K562 (cell line): ENCODE data around the gene TRIM25. TPM values are rescaled to one million over a fixed set of nuclear protein-coding genes. Genes with fewer than 3 reads are reported as not detected.

ENCODE experiments used
- ATAC-seq: fragments of 200-7000 bp; cut with Tn5 transposase; 3 replicates; pipeline ENCODE4 v1.9.1; 2020; ENCODE audit warnings: moderate library complexity
- Bru-seq: library from RNA; stranded (reverse); fragments of 400-500 nt; gene quantifications from one replicate; lab custom pipeline; 2021; lab: Mats Ljungman, UMichigan
- BruChase-seq, 2 experiments: library from RNA; stranded (reverse); fragments of 400-500 nt; gene quantifications; one replicate each; lab custom pipeline; 2021; lab: Mats Ljungman, UMichigan
- BruUV-seq: library from RNA; stranded (reverse); fragments of 400-500 nt; replicated peaks from 2 replicates; lab custom pipeline; 2021; lab: Mats Ljungman, UMichigan
- CTCF ChIA-PET: fragments of 300-600 bp; formaldehyde crosslinking; extraction: SDS; loops from one replicate; lab custom pipeline; 2021; ENCODE audit warnings: low intra/inter-chr PET ratio; lab: Yijun Ruan, JAX
- POLR2A ChIA-PET: fragments of 300-600, 350-650 bp; sonication (Branson Sonifier 250); formaldehyde crosslinking; extraction: SDS; loops from one replicate; lab custom pipeline; 2021; ENCODE audit warnings: antibody characterized with exemption, inconsistent platforms; lab: Yijun Ruan, JAX
- DNase-seq, 4 experiments: peaks; one replicate each; pipeline versions ENCODE4 v3.0.0 to v3.0.0-alpha.2; 2011 to 2018; ENCODE audit warnings: low spot score in 3 of 4, mixed read lengths in 3 of 4; ENCODE audit errors: extremely low read depth in 1 of 4
- FAIRE-seq: peaks from 2 replicates; lab custom pipeline; 2011; peaks lifted over from hg19 to GRCh38; lab: Jason Lieb, UNC
- H2AFZ ChIP-seq: 2 replicates; pipeline ENCODE4 v1.6.0; 2011; ENCODE audit warnings: low read depth, low read length, control low read depth, inconsistent platforms
- H3K27ac ChIP-seq: fragments of 200-600 bp; 3 replicates; pipeline ENCODE4 v1.8.0; 2011; ENCODE audit warnings: low read depth, mild to moderate bottlenecking, control low read depth, inconsistent platforms, low read length, moderate library complexity, mixed read lengths; ENCODE audit errors: extremely low read depth
- H3K27me3 ChIP-seq, 2 experiments: fragments of 300-600 bp in 1 of 2; 2 replicates in 1 of 2; 3 replicates in 1 of 2; pipeline versions ENCODE4 v1.6.0 to v1.8.0; 2011; ENCODE audit warnings: inconsistent platforms in 2 of 2, low read length in 2 of 2, mild to moderate bottlenecking in 1 of 2, mixed read lengths in 1 of 2, moderate library complexity in 1 of 2; ENCODE audit not compliant: control insufficient read depth in 2 of 2, insufficient read depth in 2 of 2
- H3K36me3 ChIP-seq: fragments of 300-600 bp; 3 replicates; pipeline ENCODE4 v1.8.0; 2011; ENCODE audit warnings: mild to moderate bottlenecking, low read length, inconsistent platforms; ENCODE audit not compliant: control insufficient read depth, insufficient read depth
- H3K4me1 ChIP-seq, 2 experiments: fragments of 200-600 bp in 1 of 2; replicated peaks in 1 of 2; 2 replicates in 1 of 2; 3 replicates in 1 of 2; pipeline versions ENCODE4 v1.5.1 to v1.8.0; 2011; ENCODE audit warnings: inconsistent platforms in 2 of 2, low read length in 2 of 2, mild to moderate bottlenecking in 1 of 2, mixed read lengths in 1 of 2, moderate library complexity in 1 of 2; ENCODE audit not compliant: control insufficient read depth in 2 of 2, insufficient read depth in 2 of 2
- H3K4me2 ChIP-seq: 2 replicates; pipeline ENCODE4 v1.6.1; 2011; ENCODE audit warnings: low read length, control low read depth, inconsistent platforms, mixed read lengths; ENCODE audit not compliant: insufficient read depth
- H3K4me3 ChIP-seq: fragments of 200-600 bp; sonication (generic), shearing (Covaris generic); 2 replicates; pipeline ENCODE4 v1.5.1; 2016; ENCODE audit warnings: control low read depth, inconsistent platforms
- H3K79me2 ChIP-seq: fragments of 200-600 bp; 3 replicates; pipeline ENCODE4 v1.8.0; 2011; ENCODE audit warnings: low read length, inconsistent platforms; ENCODE audit not compliant: control insufficient read depth, insufficient read depth
- H3K9ac ChIP-seq, 2 experiments: 2 replicates each; pipeline versions ENCODE4 v1.6.0 to v1.6.1; 2011; ENCODE audit warnings: low read depth in 2 of 2, low read length in 2 of 2, control low read depth in 1 of 2, inconsistent platforms in 1 of 2, mild to moderate bottlenecking in 1 of 2, mixed read lengths in 1 of 2; ENCODE audit not compliant: insufficient read depth in 1 of 2
- H3K9me1 ChIP-seq: one replicate; pipeline ENCODE4 v1.6.0; 2011; ENCODE audit warnings: inconsistent platforms, mild to moderate bottlenecking, low read length, moderate library complexity; ENCODE audit not compliant: control insufficient read depth, insufficient read depth
- H3K9me3 ChIP-seq: replicated peaks from 2 replicates; pipeline ENCODE4 v1.5.1; 2011; ENCODE audit warnings: low read depth, low read length, inconsistent platforms; ENCODE audit not compliant: control insufficient read depth, insufficient read depth
- H4K20me1 ChIP-seq: replicated peaks from 2 replicates; pipeline ENCODE4 v1.6.1; 2011; ENCODE audit warnings: low read length, inconsistent platforms, mixed read lengths; ENCODE audit not compliant: control insufficient read depth, insufficient read depth
- ARID1B ChIP-seq: fragments of 450-650 bp; IDR thresholded peaks from 2 replicates; pipeline ENCODE4 v1.6.1; 2016; ENCODE audit warnings: antibody characterized with exemption, mild to moderate bottlenecking, inconsistent platforms
- CBX5 ChIP-seq: IDR thresholded peaks from 2 replicates; pipeline ENCODE4 v1.6.1; 2014; ENCODE audit warnings: low read depth, borderline replicate concordance
- CEBPG ChIP-seq, 3 experiments: fragments of 200-800 bp in 1 of 3; sonication (Bioruptor generic) in 1 of 3; sonication (generic) in 1 of 3; formaldehyde crosslinking in 1 of 3; IDR thresholded peaks in 2 of 3; conservative IDR thresholded peaks in 1 of 3; 2 replicates each; pipeline versions ENCODE4 v1.6.1 to v1.8.0; 2016 to 2022; ENCODE audit warnings: missing compliant biosample characterization in 2 of 3, missing genetic modification characterization in 2 of 3, mild to moderate bottlenecking in 1 of 3, missing genetic modification reagents in 1 of 3
- CREB3 ChIP-seq: fragments of 450-650 bp; conservative IDR thresholded peaks from 2 replicates; pipeline ENCODE4 v1.6.1; 2016; ENCODE audit warnings: missing genetic modification characterization, low read depth, mild to moderate bottlenecking, missing compliant biosample characterization, moderate library complexity
- ELF2 ChIP-seq: fragments of 250-450 bp; sonication (Bioruptor Pico); IDR thresholded peaks from 2 replicates; pipeline ENCODE4 v1.5.0; 2021; ENCODE audit warnings: mild to moderate bottlenecking
- HNRNPK ChIP-seq: fragments of 200-400 bp; formaldehyde crosslinking; IDR thresholded peaks from one replicate; pipeline ENCODE4 v1.6.1; 2018; ENCODE audit warnings: mild to moderate bottlenecking, low read depth, low read length; ENCODE audit not compliant: poor library complexity, severe bottlenecking
- KLF10 ChIP-seq: fragments of 250-450 bp; sonication (Bioruptor Pico); IDR thresholded peaks from 2 replicates; pipeline ENCODE4 v1.6.1; 2021; ENCODE audit warnings: matching md5 sums
- MED1 ChIP-seq: sonication (generic); formaldehyde crosslinking; IDR thresholded peaks from 2 replicates; pipeline ENCODE4 v1.8.1; 2023; ENCODE audit warnings: missing genetic modification reagents, borderline replicate concordance
- MEF2A ChIP-seq: IDR thresholded peaks from 2 replicates; pipeline ENCODE4 v1.6.1; 2011; ENCODE audit warnings: low read depth, mild to moderate bottlenecking, low read length, moderate library complexity; ENCODE audit not compliant: control insufficient read depth
- TAL1 ChIP-seq: fragments of 450-650 bp; IDR thresholded peaks from 2 replicates; pipeline ENCODE4 v1.6.1; 2016; ENCODE audit warnings: mild to moderate bottlenecking
- TEAD1 ChIP-seq, 2 experiments: fragments of 450-650 bp in 1 of 2; sonication (generic) in 1 of 2; formaldehyde crosslinking; IDR thresholded peaks; 2 replicates each; pipeline versions ENCODE4 v1.4.0 to v1.8.0; 2020 to 2022; ENCODE audit warnings: mild to moderate bottlenecking in 2 of 2, missing genetic modification reagents in 1 of 2
- U2AF2 ChIP-seq: fragments of 200-400 bp; formaldehyde crosslinking; optimal IDR thresholded peaks from 2 replicates; pipeline ENCODE3; 2017; ENCODE audit warnings: low read depth, mild to moderate bottlenecking, low read length
- USF2 ChIP-seq: sonication (generic); formaldehyde crosslinking; IDR thresholded peaks from 2 replicates; pipeline ENCODE4 v1.5.0; 2020; ENCODE audit warnings: missing genetic modification reagents
- ZNF444 ChIP-seq: fragments of 250-450 bp; sonication (Bioruptor Pico); IDR thresholded peaks from 2 replicates; pipeline ENCODE4 v1.4.0; 2020; ENCODE audit warnings: mild to moderate bottlenecking, moderate library complexity
- WGBS: fragments of 100-300 bp; shearing (Covaris generic); methylation state at CpG from one replicate; pipeline ENCODE4 v1.1.6; 2016; ENCODE audit warnings: low coverage, mixed read lengths; ENCODE audit not compliant: insufficient coverage; ENCODE audit errors: missing lambda C conversion rate; 5-methylcytosine and 5-hydroxymethylcytosine counted together
- in situ Hi-C: fragments of 300-500 bp; cut with MboI; formaldehyde crosslinking; loops from 4 replicates; pipeline ENCODE4 v1.15.0; 2018; ENCODE audit warnings: inconsistent platforms, mixed read lengths
- intact Hi-C: fragments of 100-400 bp; cut with micrococcal nuclease; formaldehyde crosslinking; loops from 2 replicates; pipeline ENCODE4 v1.14.2; 2022
- long read RNA-seq, 3 experiments: library from polyadenylated mRNA in 2 of 3; library from RNA in 1 of 3; unstranded in 2 of 3; stranded (forward) in 1 of 3; transcript quantifications; one replicate each; pipeline ENCODE4 v2.0.0, GENCODE V29; 2019 to 2022
- polyA minus RNA-seq, 3 experiments: library from RNA; depleted of rRNA, polyadenylated mRNA; stranded (reverse); fragments of >200 nt; gene quantifications; 2 replicates each; pipeline ENCODE4 v1.2.3, GENCODE V29; 2011
- polyA plus RNA-seq, 8 experiments: library from polyadenylated mRNA; depleted of rRNA in 4 of 8; stranded (reverse) in 5 of 8; unstranded in 3 of 8; fragments of >200 nt; fragmentation: Nextera tagmentation in 2 of 8; fragmentation: Illumina TruSeq in 1 of 8; extraction: Ambion mirVana in 2 of 8; extraction: Trizol in 1 of 8; gene quantifications; 2 replicates each; pipeline versions ENCODE4 v1.2.1 to v1.2.3, GENCODE V29; 2011 to 2014; ENCODE audit warnings: inconsistent platforms in 1 of 8, missing spikeins in 1 of 8
- total RNA-seq, 7 experiments: library from RNA; depleted of rRNA in 6 of 7; stranded (reverse); fragments of >200 nt in 6 of 7; fragmentation: Illumina TruSeq in 2 of 7; extraction: Trizol in 2 of 7; gene quantifications; 2 replicates each; pipeline versions ENCODE4 v1.2.1 to v1.2.3, GENCODE V29; 2011 to 2021; ENCODE audit warnings: low replicate concordance in 1 of 7

The TRIM25 gene
- 98.3 and 102 TPM in 2 replicates for total RNA-seq (2011; cell fraction: chromatin; rRNA removed; ENCODE audit: low replicate concordance)
- 46.4 and 52.8 TPM in 2 replicates for total RNA-seq (2011; cell fraction: nucleolus; rRNA removed)
- 56.4 and 79.2 TPM in 2 replicates for total RNA-seq (2011; cell fraction: nucleoplasm; rRNA removed)
- total RNA-seq (2014; rRNA removed) (24.2 and 26.5 TPM in 2 replicates), total RNA-seq (2014; rRNA removed; fragmentation: Illumina TruSeq; extraction: Trizol) (28.9 and 33.9 TPM in 2 replicates), total RNA-seq (2015; rRNA removed; fragmentation: Illumina TruSeq; extraction: Trizol) (26.9 and 28.6 TPM in 2 replicates), total RNA-seq (2021) (46.6 and 49.5 TPM in 2 replicates), polyA plus RNA-seq (2011; rRNA removed) (18.7 and 28.4 TPM in 2 replicates), polyA plus RNA-seq (2014; fragmentation: Illumina TruSeq; extraction: Trizol) (44.1 and 46.4 TPM in 2 replicates), polyA plus RNA-seq (2014; fragmentation: Nextera tagmentation; extraction: Ambion mirVana) (1 to 10 TPM; 5.9 to 8.5 TPM), polyA plus RNA-seq (2014; rRNA removed) (21.9 and 24.5 TPM in 2 replicates), polyA minus RNA-seq (2011; rRNA and poly(A)+ RNA removed) (26.3 and 45.3 TPM in 2 replicates), Bru-seq, nascent RNA (percentile 84 among the genes with signal in this experiment), BruChase-seq, experiment 1, labeled RNA remaining after a 2-hour chase (percentile 92 among the genes with signal in this experiment), BruChase-seq, experiment 2, labeled RNA remaining after a 6-hour chase (percentile 94 among the genes with signal in this experiment)
- polyA plus RNA-seq (2011; cell fraction: cytosol; rRNA removed) = 15.8 and 17.8 TPM in 2 replicates
- 60.7 and 84.1 TPM in 2 replicates for polyA plus RNA-seq (2011; cell fraction: nucleus; rRNA removed)
- 39.3 and 65.9 TPM in 2 replicates for polyA plus RNA-seq (2012)
- polyA minus RNA-seq (2011; cell fraction: cytosol; rRNA and poly(A)+ RNA removed) = 15.9 and 20.9 TPM in 2 replicates
- polyA minus RNA-seq (2011; cell fraction: nucleus; rRNA and poly(A)+ RNA removed) = 22.1 and 33.8 TPM in 2 replicates
- long read RNA-seq, experiment 1, full-length matches to known transcripts = 4 of 96 reads
- long read RNA-seq, experiment 1, partial matches to known transcripts = 5 of 96 reads
- long read RNA-seq, experiment 1, other reads (novel, unspliced or antisense) = 87 of 96 reads
- long read RNA-seq, experiment 2, full-length matches to known transcripts = 3 of 42 reads
- long read RNA-seq, experiment 2, partial matches to known transcripts = 4 of 42 reads
- long read RNA-seq, experiment 2, other reads (novel, unspliced or antisense) = 35 of 42 reads
- long read RNA-seq, experiment 3, partial matches to known transcripts = 2 of 3 reads
- long read RNA-seq, experiment 3, other reads (novel, unspliced or antisense) = 1 of 3 reads

- in situ Hi-C loops = no loop called here
- H4K20me1 ChIP-seq = no peaks in the 10 kb centered on the region
- H3K27ac ChIP-seq = peak within 1 kb of the TSS; percentile 88
- peak within 1 kb of the TSS; percentile 94 for H2AFZ ChIP-seq
- H3K4me2 ChIP-seq = peak within 1 kb of the TSS; percentile 95
- peaks cover 4% of the 10 kb centered on the region for H3K9me1 ChIP-seq
- H3K27me3 ChIP-seq = no peaks in the 10 kb centered on the region
- under 1% methylated on average over 39 of the region's 58 CpGs for WGBS
- peak within 1 kb of the TSS; percentile 85 to 98 for H3K9ac ChIP-seq
- ChIA-PET POLR2A (interaction anchor here (0.5 to 1.3 kb wide), 16 partner anchors 8 to 1414 kb away, joined by 3 to 8 read pairs (median 4); partner anchors contain the start of genes AKAP1, C17orf67 and DGKE), CTCF (no interaction called here)
- TSS peak; percentile 94 for BruUV-seq
- intact Hi-C loops = loop anchor here (5.0 kb wide), 1 partner anchor 82 kb away; the partner anchor contains the start of genes C17orf67 and DGKE
- peaks cover 17% of the 10 kb centered on the region for H3K9me3 ChIP-seq
- peak; percentile 26 for FAIRE-seq
- peaks cover 18% of the 10 kb centered on the region; the same call in 2 of the 3 replicates for H3K36me3 ChIP-seq
- ATAC-seq = peak; percentile 86
- peaks cover 42 to 45% of the 10 kb centered on the region in 2 experiments for H3K4me1 ChIP-seq
- peak within 1 kb of the TSS; percentile 72 for H3K4me3 ChIP-seq
- peaks cover 56% of the 10 kb centered on the region for H3K79me2 ChIP-seq
- DNase-seq = peak; percentile 94 to 98 (median 94)
- TF ChIP-seq CREB3 (tag) (no peak), HNRNPK (no peak), CEBPG (CRISPR knock-in tag; IDR thresholded peaks at IDR 0.05) (no peak), CEBPG (tag; conservative IDR thresholded peaks at IDR 0.05 in 1 of 2, IDR thresholded peaks at IDR 0.05 in 1 of 2) (no peak), ZNF444 (CRISPR knock-in tag) (no peak), ELF2 (CRISPR knock-in tag) (peak; percentile 41), ARID1B (no peak; the same call in 1 of the 2 replicates), TEAD1 (CRISPR knock-in tag; IDR thresholded peaks at IDR 0.05) (peak in 1 of 2 experiments; percentile 51; a peak in 2 of 4 replicates), MEF2A (no peak), KLF10 (CRISPR knock-in tag) (no peak), MED1 (CRISPR knock-in tag) (no peak), USF2 (CRISPR knock-in tag) (peak; percentile 94), TAL1 (no peak), CBX5 (peak; percentile 23; the same call in 1 of the 2 replicates), U2AF2 (no peak)
These were observed at the start of gene TRIM25 for GRCh38 chr17:56913867-56914580. TRIM25 (minus strand) TSS chr17:56914049; CDS start chr17:56913988, 61 bp downstream.
